Smooth muscle cell (in vitro differentiated cells): Measurements from ENCODE around the gene RAI2. TPM values are rescaled to one million over a fixed set of nuclear protein-coding genes. Genes with fewer than 3 reads are reported as not detected.

Source experiments
- DNase-seq: peaks from one replicate; lab custom pipeline; 2025; ENCODE audit not compliant: unreplicated experiment; lab: John Stamatoyannopoulos, UW
- H2AFZ ChIP-seq: fragments of 200-600 bp; sonication (generic); 2 replicates; pipeline ENCODE4 v1.6.0; 2016; ENCODE audit warnings: antibody characterized with exemption, low read depth, mild to moderate bottlenecking
- H3F3A ChIP-seq: fragments of 200-600 bp; sonication (generic); 2 replicates; pipeline ENCODE4 v1.6.0; 2017; ENCODE audit warnings: antibody characterized with exemption, low read depth
- H3K27ac ChIP-seq: fragments of 200-600 bp; sonication (generic); 2 replicates; pipeline ENCODE4 v1.5.1; 2016; ENCODE audit warnings: low read depth, mild to moderate bottlenecking
- H3K27me3 ChIP-seq: fragments of 200-600 bp; sonication (generic); 2 replicates; pipeline ENCODE4 v1.6.1; 2016; ENCODE audit warnings: low read depth, mild to moderate bottlenecking
- H3K36me3 ChIP-seq: fragments of 200-600 bp; sonication (generic); 2 replicates; pipeline ENCODE4 v1.5.1; 2016; ENCODE audit warnings: low read depth
- H3K4me1 ChIP-seq: fragments of 200-600 bp; sonication (generic); 2 replicates; pipeline ENCODE4 v1.5.1; 2016; ENCODE audit warnings: low read depth
- H3K4me2 ChIP-seq: fragments of 200-600 bp; sonication (generic); 2 replicates; pipeline ENCODE4 v1.6.0; 2016; ENCODE audit warnings: mild to moderate bottlenecking
- H3K4me3 ChIP-seq: fragments of 200-600 bp; sonication (generic); 2 replicates; pipeline ENCODE4 v1.5.1; 2016; ENCODE audit warnings: mild to moderate bottlenecking
- H3K79me2 ChIP-seq: fragments of 200-600 bp; sonication (generic); 2 replicates; pipeline ENCODE4 v1.6.0; 2016; ENCODE audit warnings: low read depth, mild to moderate bottlenecking
- H3K9ac ChIP-seq: fragments of 200-600 bp; sonication (generic); 2 replicates; pipeline ENCODE4 v1.6.0; 2016; ENCODE audit warnings: low read depth
- H3K9me3 ChIP-seq: fragments of 200-600 bp; sonication (generic); replicated peaks from 2 replicates; pipeline ENCODE4 v1.5.1; 2016; ENCODE audit warnings: low read depth
- H4K20me1 ChIP-seq: fragments of 200-600 bp; sonication (generic); 2 replicates; pipeline ENCODE4 v1.6.0; 2016; ENCODE audit warnings: low read depth
- CTCF ChIP-seq: fragments of 200-600 bp; sonication (generic); IDR thresholded peaks from 2 replicates; pipeline ENCODE4 v1.5.1; 2017; ENCODE audit warnings: borderline replicate concordance, mild to moderate bottlenecking, antibody characterized with exemption; ENCODE audit not compliant: insufficient read depth, poor library complexity, severe bottlenecking
- WGBS: methylation state at CpG from one replicate; pipeline ENCODE4 v1.1.7; 2016; ENCODE audit warnings: low lambda C conversion rate; 5-methylcytosine and 5-hydroxymethylcytosine counted together
- polyA plus RNA-seq: library from polyadenylated mRNA; unstranded; fragments of >200 nt; fragmentation: Nextera tagmentation; extraction: Ambion mirVana; gene quantifications from 2 replicates; pipeline ENCODE4 v1.2.1, GENCODE V29; 2016
- total RNA-seq: library from RNA; depleted of rRNA; stranded (reverse); fragments of >200 nt; gene quantifications from 2 replicates; pipeline ENCODE4 v1.2.3, GENCODE V29; 2014

The RAI2 gene
- total and polyA plus RNA-seq, 2 experiments from 2014 or later = 0.72 TPM; not detected in 1

- Histone ChIP-seq H3K4me3 (no peak overlapping the region), H3K27me3 (no peaks in the 10 kb centered on the region), H4K20me1 (no peaks in the 10 kb centered on the region), H3K4me2 (no peak overlapping the region), H2AFZ (no peak overlapping the region), H3K4me1 (no peaks in the 10 kb centered on the region), H3F3A (no peaks in the 10 kb centered on the region), H3K27ac (no peak overlapping the region), H3K36me3 (no peaks in the 10 kb centered on the region), H3K79me2 (no peaks in the 10 kb centered on the region), H3K9me3 (no peaks in the 10 kb centered on the region), H3K9ac (no peak overlapping the region)
- 77% methylated on average over 3 of the region's 3 CpGs for WGBS
- no peak for TF ChIP-seq CTCF
- no peak for DNase-seq
These were observed 32.9 kb downstream of the RAI2 start for GRCh38 chrX:17828171-17828570.

- WGBS = 79% methylated on average over 5 of the region's 5 CpGs
- no peak overlapping the region for H3K9ac ChIP-seq
These were observed 34.2 kb downstream of the RAI2 start for GRCh38 chrX:17826609-17827496.

GRCh38 chrX:17824980-17825379 is 36.1 kb downstream of the RAI2 start:
- no peak for DNase-seq
- no peak overlapping the region for H3K4me3 ChIP-seq
- no peak for TF ChIP-seq CTCF
- H3K27me3 ChIP-seq = no peaks in the 10 kb centered on the region
- H3K9me3 ChIP-seq = no peaks in the 10 kb centered on the region
- no peaks in the 10 kb centered on the region for H3F3A ChIP-seq
- no peak overlapping the region for H3K27ac ChIP-seq
- WGBS = 93% methylated on average over 4 of the region's 4 CpGs
- H3K79me2 ChIP-seq = no peaks in the 10 kb centered on the region
- no peaks in the 10 kb centered on the region for H3K4me1 ChIP-seq
- no peak overlapping the region for H3K9ac ChIP-seq
- H4K20me1 ChIP-seq = no peaks in the 10 kb centered on the region
- H3K4me2 ChIP-seq = no peak overlapping the region
- H2AFZ ChIP-seq = no peak overlapping the region
- no peaks in the 10 kb centered on the region for H3K36me3 ChIP-seq

More at GRCh38 chrX:17826609-17827496, 34.2 kb downstream of the RAI2 start:
- H3F3A ChIP-seq = no peaks in the 10 kb centered on the region
- H3K27me3 ChIP-seq = no peaks in the 10 kb centered on the region
- no peak overlapping the region for H3K27ac ChIP-seq
- no peaks in the 10 kb centered on the region for H3K79me2 ChIP-seq
- H2AFZ ChIP-seq = no peak overlapping the region
- no peaks in the 10 kb centered on the region for H3K4me1 ChIP-seq
- DNase-seq = no peak
- no peaks in the 10 kb centered on the region for H3K9me3 ChIP-seq
- H3K4me2 ChIP-seq = no peak overlapping the region
- TF ChIP-seq CTCF = no peak
- no peaks in the 10 kb centered on the region for H4K20me1 ChIP-seq
- no peaks in the 10 kb centered on the region for H3K36me3 ChIP-seq
- H3K4me3 ChIP-seq = no peak overlapping the region
